Nephron progenitor cell (in vitro differentiated cells): Measurements from ENCODE around the gene RIPOR3.

ENCODE experiments used
- DNase-seq: peaks from one replicate; pipeline ENCODE4 v3.0.0; 2021
- H3K27ac Mint-ChIP-seq: 2 replicates; pipeline ENCODE4 v1.8.0; 2021; ENCODE audit warnings: mild to moderate bottlenecking, moderate library complexity, mixed read lengths
- H3K27me3 Mint-ChIP-seq: 2 replicates; pipeline ENCODE4 v1.8.0; 2021; ENCODE audit warnings: mild to moderate bottlenecking, low read depth, mixed read lengths; ENCODE audit not compliant: poor library complexity
- H3K36me3 Mint-ChIP-seq: 2 replicates; pipeline ENCODE4 v1.8.0; 2021; ENCODE audit warnings: low read depth, mixed read lengths
- H3K4me1 Mint-ChIP-seq: 2 replicates; pipeline ENCODE4 v1.8.0; 2021; ENCODE audit warnings: mixed read lengths
- H3K4me3 Mint-ChIP-seq: 2 replicates; pipeline ENCODE4 v1.8.0; 2021; ENCODE audit warnings: mild to moderate bottlenecking, moderate library complexity, mixed read lengths
- H3K9me3 Mint-ChIP-seq: 2 replicates; pipeline ENCODE4 v1.8.0; 2021; ENCODE audit warnings: mild to moderate bottlenecking, moderate library complexity, mixed read lengths
- TF ChIP-seq, protein P1 (sequence below): fragments of 200-600 bp; sonication (generic); IDR thresholded peaks from 2 replicates; pipeline ENCODE4 v1.5.0; 2021; ENCODE audit warnings: antibody characterized with exemption

RIPOR3 gene

GRCh38 chr20:50610212-50610718 is 81.1 kb downstream of the RIPOR3 start:
- no peaks in the 10 kb centered on the region for H3K27me3 Mint-ChIP-seq
- no peaks in the 10 kb centered on the region for H3K36me3 Mint-ChIP-seq
- no peak overlapping the region for H3K4me3 Mint-ChIP-seq
- H3K9me3 Mint-ChIP-seq: no peaks in the 10 kb centered on the region
- peaks cover 17% of the 10 kb centered on the region for H3K4me1 Mint-ChIP-seq
- TF ChIP-seq, protein P1, sequence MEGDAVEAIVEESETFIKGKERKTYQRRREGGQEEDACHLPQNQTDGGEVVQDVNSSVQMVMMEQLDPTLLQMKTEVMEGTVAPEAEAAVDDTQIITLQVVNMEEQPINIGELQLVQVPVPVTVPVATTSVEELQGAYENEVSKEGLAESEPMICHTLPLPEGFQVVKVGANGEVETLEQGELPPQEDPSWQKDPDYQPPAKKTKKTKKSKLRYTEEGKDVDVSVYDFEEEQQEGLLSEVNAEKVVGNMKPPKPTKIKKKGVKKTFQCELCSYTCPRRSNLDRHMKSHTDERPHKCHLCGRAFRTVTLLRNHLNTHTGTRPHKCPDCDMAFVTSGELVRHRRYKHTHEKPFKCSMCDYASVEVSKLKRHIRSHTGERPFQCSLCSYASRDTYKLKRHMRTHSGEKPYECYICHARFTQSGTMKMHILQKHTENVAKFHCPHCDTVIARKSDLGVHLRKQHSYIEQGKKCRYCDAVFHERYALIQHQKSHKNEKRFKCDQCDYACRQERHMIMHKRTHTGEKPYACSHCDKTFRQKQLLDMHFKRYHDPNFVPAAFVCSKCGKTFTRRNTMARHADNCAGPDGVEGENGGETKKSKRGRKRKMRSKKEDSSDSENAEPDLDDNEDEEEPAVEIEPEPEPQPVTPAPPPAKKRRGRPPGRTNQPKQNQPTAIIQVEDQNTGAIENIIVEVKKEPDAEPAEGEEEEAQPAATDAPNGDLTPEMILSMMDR: no peak
- no peak for DNase-seq
- H3K27ac Mint-ChIP-seq: peak overlapping the region; percentile 45

- Mint-ChIP-seq H3K27me3 (no peaks in the 10 kb centered on the region), H3K27ac (no peak overlapping the region), H3K4me3 (no peak overlapping the region), H3K36me3 (no peaks in the 10 kb centered on the region), H3K4me1 (peaks cover 17% of the 10 kb centered on the region), H3K9me3 (no peaks in the 10 kb centered on the region)
- DNase-seq: no peak
- TF ChIP-seq, protein P1: no peak
Observed at GRCh38 chr20:50609438-50609989, 81.8 kb downstream of the RIPOR3 start.

DNA sequence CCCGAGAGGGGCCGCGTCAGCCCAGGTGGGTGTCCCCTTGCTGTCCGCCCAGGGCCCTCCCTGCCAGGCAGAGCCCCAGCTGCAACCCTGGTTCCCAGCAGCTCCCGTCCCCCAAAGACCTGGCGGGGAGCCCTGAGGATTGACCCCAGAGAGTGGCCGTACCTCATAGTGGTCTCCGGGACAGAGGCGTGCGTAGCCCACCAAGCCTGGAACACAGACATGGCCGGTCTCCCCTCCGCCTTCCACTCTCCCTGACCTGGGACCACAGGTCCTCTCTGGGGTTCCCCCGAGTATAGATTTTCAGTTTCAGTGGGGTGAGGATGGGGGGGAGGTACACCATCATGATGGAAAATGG is 82.6 kb downstream of the RIPOR3 start:
- no peaks in the 10 kb centered on the region for H3K9me3 Mint-ChIP-seq
- no peak overlapping the region for H3K27ac Mint-ChIP-seq
- TF ChIP-seq, protein P1: no peak
- no peaks in the 10 kb centered on the region for H3K36me3 Mint-ChIP-seq
- peaks cover 17% of the 10 kb centered on the region for H3K4me1 Mint-ChIP-seq
- H3K4me3 Mint-ChIP-seq: no peak overlapping the region
- no peak for DNase-seq
- peaks cover 2% of the 10 kb centered on the region for H3K27me3 Mint-ChIP-seq

DNA sequence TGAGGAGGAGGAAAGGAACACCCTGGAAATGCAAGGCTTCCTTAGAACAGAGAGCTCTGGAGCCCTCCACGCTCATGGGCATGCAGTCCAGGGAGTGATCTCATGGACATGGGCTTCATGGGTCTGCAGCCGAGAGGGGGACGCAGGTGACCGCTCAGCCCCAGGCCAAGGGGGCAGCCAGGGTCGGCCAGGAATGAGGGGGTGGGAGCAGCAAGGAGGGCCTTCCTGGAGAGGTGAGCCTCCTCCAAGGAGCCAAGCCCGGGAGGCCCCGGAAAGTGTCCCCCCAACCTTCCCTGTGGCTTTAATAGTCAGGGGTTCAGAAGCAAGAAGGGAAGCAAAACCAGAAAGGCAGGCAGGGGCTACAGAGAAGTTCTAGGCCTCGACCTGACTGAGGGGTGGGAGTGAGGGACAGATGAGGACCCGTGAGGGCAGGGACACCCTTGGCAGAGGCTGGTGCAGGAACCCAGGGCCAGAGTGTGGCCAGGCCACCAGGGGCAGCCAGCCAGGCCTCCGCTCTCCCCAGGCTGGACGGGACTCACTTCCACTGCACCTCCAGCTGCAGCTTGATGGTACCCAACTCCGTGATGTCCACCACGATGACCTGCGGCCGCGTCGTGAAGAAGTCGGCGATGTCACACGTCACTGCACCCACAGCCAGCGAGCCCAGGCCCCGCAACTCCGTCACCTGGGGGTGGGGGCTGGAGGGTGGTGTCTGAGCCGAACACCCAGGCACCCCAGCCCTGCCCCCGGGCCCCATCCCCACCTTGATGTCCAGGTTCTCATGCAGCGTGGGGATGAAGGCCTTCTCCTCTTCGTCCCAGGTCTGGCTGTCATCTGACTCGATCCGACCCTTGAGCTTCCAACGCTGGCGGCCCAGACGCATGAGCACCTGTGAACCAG is 83.2 kb downstream of the RIPOR3 start:
- no peaks in the 10 kb centered on the region for H3K9me3 Mint-ChIP-seq
- H3K4me1 Mint-ChIP-seq: peaks cover 17% of the 10 kb centered on the region
- TF ChIP-seq, protein P1: no peak
- no peak for DNase-seq
- no peak overlapping the region for H3K4me3 Mint-ChIP-seq
- H3K36me3 Mint-ChIP-seq: no peaks in the 10 kb centered on the region
- peaks cover 3% of the 10 kb centered on the region for H3K27me3 Mint-ChIP-seq
- H3K27ac Mint-ChIP-seq: no peak overlapping the region

DNA sequence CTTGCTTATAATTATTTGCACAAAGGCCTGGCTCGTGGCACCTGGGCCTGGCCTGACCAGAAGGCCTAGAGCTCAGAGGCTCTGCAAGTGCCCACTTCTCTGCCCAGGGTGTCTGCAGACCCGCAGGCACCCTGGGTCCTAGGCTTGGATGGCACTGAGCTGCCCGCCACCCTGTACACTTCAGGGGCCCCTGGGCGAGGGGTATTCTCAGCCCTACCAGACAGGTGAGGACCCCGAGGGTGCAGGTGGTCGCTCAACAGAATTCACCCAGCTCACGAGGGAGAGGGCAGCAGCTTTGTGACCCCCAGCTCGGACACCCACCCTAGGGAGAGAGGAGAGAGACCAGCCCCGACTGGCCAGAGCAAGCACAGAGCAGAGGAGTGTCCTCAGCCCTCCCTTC is 83.9 kb downstream of the RIPOR3 start:
- peaks cover 3% of the 10 kb centered on the region for H3K27me3 Mint-ChIP-seq
- H3K4me1 Mint-ChIP-seq: peaks cover 17% of the 10 kb centered on the region
- H3K27ac Mint-ChIP-seq: no peak overlapping the region
- H3K9me3 Mint-ChIP-seq: no peaks in the 10 kb centered on the region
- TF ChIP-seq, protein P1: no peak
- no peak for DNase-seq
- no peaks in the 10 kb centered on the region for H3K36me3 Mint-ChIP-seq
- H3K4me3 Mint-ChIP-seq: no peak overlapping the region
